ENCODE measurements around the gene CEP57L1.

CEP57L1 gene

DNA sequence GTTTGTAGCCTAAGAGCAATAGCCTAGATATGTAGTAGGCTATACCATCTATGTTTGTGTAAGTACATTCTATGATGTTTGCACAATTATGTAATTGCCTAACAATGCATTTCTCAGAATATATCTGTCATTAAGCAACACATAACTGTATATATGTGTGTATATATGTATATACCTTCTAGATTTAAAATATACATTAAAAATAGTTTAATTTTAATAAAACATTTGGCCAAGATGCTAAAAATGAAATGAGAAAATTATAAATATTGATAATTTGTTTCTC, 21.2 kb upstream of the CEP57L1 start:
- H3K9me3 ChIP-seq (ENCODE audit: insufficient read depth, low read length): no peaks in the 10 kb centered on the region
- H3K27me3 ChIP-seq (ENCODE audit: insufficient read depth, insufficient read length): no peaks in the 10 kb centered on the region
- H3K4me1 ChIP-seq (ENCODE audit: insufficient read depth, insufficient read length): no peaks in the 10 kb centered on the region
- no peaks in the 10 kb centered on the region for H3K36me3 ChIP-seq (ENCODE audit: insufficient read depth, insufficient read length, low read length)
- no peak overlapping the region for H3K9ac ChIP-seq (ENCODE audit: insufficient read length, low read depth)
- H3K4me3 ChIP-seq (ENCODE audit: insufficient read length, low read depth): no peak overlapping the region
- TF ChIP-seq SUZ12 (IDR thresholded peaks at IDR 0.05; ENCODE audit: extremely low read depth, insufficient read depth, insufficient read length) (no peak), ZNF274 (IDR thresholded peaks at IDR 0.05; ENCODE audit: low read depth, low read length) (no peak), YY1 (IDR thresholded peaks at IDR 0.05; ENCODE audit: insufficient read depth, insufficient read length) (no peak)
- DNase-seq (ENCODE audit: low read depth, low spot score): no peak

DNA sequence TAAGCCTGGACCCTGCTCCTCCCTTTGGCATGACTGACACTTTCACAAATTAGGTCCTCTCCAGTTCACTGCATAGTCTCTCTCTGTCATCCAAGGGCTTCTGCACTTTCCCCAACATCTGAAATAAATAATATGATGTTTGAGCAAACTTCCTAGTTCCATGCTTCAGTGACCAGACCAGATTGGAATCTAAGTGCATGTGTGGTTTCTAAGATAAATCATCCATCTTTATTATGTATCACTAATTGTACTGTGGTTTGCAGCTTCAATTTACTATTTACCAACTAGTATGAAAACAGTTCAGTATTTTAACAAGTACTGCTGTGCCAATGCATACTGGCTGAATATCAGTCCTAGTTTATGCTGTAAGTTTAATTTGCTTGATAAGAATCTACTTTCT, 19.4 kb upstream of the CEP57L1 start:
- H3K27me3 ChIP-seq (ENCODE audit: insufficient read depth, insufficient read length): no peaks in the 10 kb centered on the region
- no peaks in the 10 kb centered on the region for H3K36me3 ChIP-seq (ENCODE audit: insufficient read depth, insufficient read length, low read length)
- H3K9me3 ChIP-seq (ENCODE audit: insufficient read depth, low read length): no peaks in the 10 kb centered on the region
- no peak for TF ChIP-seq ZNF274 (IDR thresholded peaks at IDR 0.05; ENCODE audit: low read depth, low read length)
- TF ChIP-seq SUZ12 (IDR thresholded peaks at IDR 0.05; ENCODE audit: extremely low read depth, insufficient read depth, insufficient read length): no peak
- TF ChIP-seq YY1 (IDR thresholded peaks at IDR 0.05; ENCODE audit: insufficient read depth, insufficient read length): no peak
- H3K4me1 ChIP-seq (ENCODE audit: insufficient read depth, insufficient read length): no peaks in the 10 kb centered on the region
- no peak overlapping the region for H3K9ac ChIP-seq (ENCODE audit: insufficient read length, low read depth)
- DNase-seq (ENCODE audit: low read depth, low spot score): no peak
- no peak overlapping the region for H3K4me3 ChIP-seq (ENCODE audit: insufficient read length, low read depth)

DNA sequence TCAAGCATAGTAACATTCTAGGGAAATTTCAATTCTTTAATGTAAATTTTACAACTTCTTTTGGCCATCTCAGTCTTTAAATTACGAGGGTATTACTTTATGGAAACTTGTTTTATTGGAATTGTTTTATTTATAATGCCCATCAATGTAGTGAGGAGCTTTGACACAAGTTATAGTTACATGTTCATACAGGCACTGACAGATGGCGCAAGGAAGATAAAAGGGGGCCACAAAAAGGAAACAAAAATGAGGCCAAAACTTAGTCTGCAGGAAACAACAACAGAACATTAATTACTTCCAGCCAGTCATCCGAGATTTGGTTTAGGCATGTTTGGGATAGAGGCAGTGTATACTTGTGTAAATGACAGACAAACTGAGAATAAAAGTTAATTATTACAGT, 18.9 kb upstream of the CEP57L1 start:
- no peaks in the 10 kb centered on the region for H3K36me3 ChIP-seq (ENCODE audit: insufficient read depth, insufficient read length, low read length)
- no peaks in the 10 kb centered on the region for H3K27me3 ChIP-seq (ENCODE audit: insufficient read depth, insufficient read length)
- H3K4me3 ChIP-seq (ENCODE audit: insufficient read length, low read depth): no peak overlapping the region
- DNase-seq (ENCODE audit: low read depth, low spot score): no peak
- no peaks in the 10 kb centered on the region for H3K4me1 ChIP-seq (ENCODE audit: insufficient read depth, insufficient read length)
- TF ChIP-seq SUZ12 (IDR thresholded peaks at IDR 0.05; ENCODE audit: extremely low read depth, insufficient read depth, insufficient read length) (no peak), ZNF274 (IDR thresholded peaks at IDR 0.05; ENCODE audit: low read depth, low read length) (no peak), YY1 (IDR thresholded peaks at IDR 0.05; ENCODE audit: insufficient read depth, insufficient read length) (no peak)
- H3K9ac ChIP-seq (ENCODE audit: insufficient read length, low read depth): no peak overlapping the region
- no peaks in the 10 kb centered on the region for H3K9me3 ChIP-seq (ENCODE audit: insufficient read depth, low read length)

DNA sequence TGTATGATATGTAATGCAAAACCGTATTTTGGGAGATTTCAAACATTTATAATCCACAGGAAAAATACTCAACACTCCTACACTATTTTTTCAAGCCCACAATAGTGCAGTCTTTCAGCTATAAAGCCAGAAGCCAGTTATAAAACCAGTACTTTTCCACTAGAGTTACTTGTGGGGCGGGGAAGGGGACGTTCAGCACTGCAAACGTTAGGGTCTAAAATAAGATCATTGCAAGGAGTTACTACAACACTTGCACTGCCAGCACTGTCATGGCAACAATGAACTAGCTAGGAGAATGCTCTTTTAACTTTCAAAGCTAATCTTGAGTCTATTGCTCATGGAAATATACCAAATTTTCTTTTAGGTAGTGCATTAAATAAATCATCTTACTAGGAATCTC, 15.3 kb upstream of the CEP57L1 start:
- no peaks in the 10 kb centered on the region for H3K27me3 ChIP-seq (ENCODE audit: insufficient read depth, insufficient read length)
- no peak overlapping the region for H3K4me3 ChIP-seq (ENCODE audit: insufficient read length, low read depth)
- no peaks in the 10 kb centered on the region for H3K36me3 ChIP-seq (ENCODE audit: insufficient read depth, insufficient read length, low read length)
- DNase-seq (ENCODE audit: low read depth, low spot score): no peak
- no peak for TF ChIP-seq SUZ12 (IDR thresholded peaks at IDR 0.05; ENCODE audit: extremely low read depth, insufficient read depth, insufficient read length)
- TF ChIP-seq ZNF274 (IDR thresholded peaks at IDR 0.05; ENCODE audit: low read depth, low read length): no peak
- no peak for TF ChIP-seq YY1 (IDR thresholded peaks at IDR 0.05; ENCODE audit: insufficient read depth, insufficient read length)
- no peak overlapping the region for H3K9ac ChIP-seq (ENCODE audit: insufficient read length, low read depth)
- H3K4me1 ChIP-seq (ENCODE audit: insufficient read depth, insufficient read length): no peaks in the 10 kb centered on the region
- no peaks in the 10 kb centered on the region for H3K9me3 ChIP-seq (ENCODE audit: insufficient read depth, low read length)

DNA sequence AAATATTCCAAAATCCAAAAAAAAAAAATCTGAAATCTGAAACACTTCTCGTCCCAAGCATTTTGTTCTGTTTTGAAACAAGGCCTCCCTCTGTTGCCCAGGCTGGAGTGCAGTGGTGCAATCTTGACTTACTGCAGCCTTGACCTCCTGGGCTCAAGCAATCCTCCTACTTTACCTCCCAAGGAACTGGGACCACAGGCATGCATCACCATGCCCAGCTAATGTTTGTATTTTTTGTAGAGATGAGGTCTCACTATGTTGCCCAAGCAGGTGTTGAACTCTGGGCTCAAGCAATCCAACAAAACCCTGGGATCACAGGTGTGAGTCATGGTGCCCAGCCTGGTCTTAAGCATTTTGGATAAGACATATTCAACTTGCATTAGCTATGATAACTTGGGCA, 14.3 kb upstream of the CEP57L1 start:
- TF ChIP-seq SUZ12 (IDR thresholded peaks at IDR 0.05; ENCODE audit: extremely low read depth, insufficient read depth, insufficient read length) (no peak), ZNF274 (IDR thresholded peaks at IDR 0.05; ENCODE audit: low read depth, low read length) (no peak), YY1 (IDR thresholded peaks at IDR 0.05; ENCODE audit: insufficient read depth, insufficient read length) (no peak)
- Histone ChIP-seq H3K4me1 (ENCODE audit: insufficient read depth, insufficient read length) (no peaks in the 10 kb centered on the region), H3K36me3 (ENCODE audit: insufficient read depth, insufficient read length, low read length) (no peaks in the 10 kb centered on the region), H3K9me3 (ENCODE audit: insufficient read depth, low read length) (no peaks in the 10 kb centered on the region), H3K4me3 (ENCODE audit: insufficient read length, low read depth) (no peak overlapping the region), H3K9ac (ENCODE audit: insufficient read length, low read depth) (no peak overlapping the region), H3K27me3 (ENCODE audit: insufficient read depth, insufficient read length) (no peaks in the 10 kb centered on the region)
- no peak for DNase-seq (ENCODE audit: low read depth, low spot score)

DNA sequence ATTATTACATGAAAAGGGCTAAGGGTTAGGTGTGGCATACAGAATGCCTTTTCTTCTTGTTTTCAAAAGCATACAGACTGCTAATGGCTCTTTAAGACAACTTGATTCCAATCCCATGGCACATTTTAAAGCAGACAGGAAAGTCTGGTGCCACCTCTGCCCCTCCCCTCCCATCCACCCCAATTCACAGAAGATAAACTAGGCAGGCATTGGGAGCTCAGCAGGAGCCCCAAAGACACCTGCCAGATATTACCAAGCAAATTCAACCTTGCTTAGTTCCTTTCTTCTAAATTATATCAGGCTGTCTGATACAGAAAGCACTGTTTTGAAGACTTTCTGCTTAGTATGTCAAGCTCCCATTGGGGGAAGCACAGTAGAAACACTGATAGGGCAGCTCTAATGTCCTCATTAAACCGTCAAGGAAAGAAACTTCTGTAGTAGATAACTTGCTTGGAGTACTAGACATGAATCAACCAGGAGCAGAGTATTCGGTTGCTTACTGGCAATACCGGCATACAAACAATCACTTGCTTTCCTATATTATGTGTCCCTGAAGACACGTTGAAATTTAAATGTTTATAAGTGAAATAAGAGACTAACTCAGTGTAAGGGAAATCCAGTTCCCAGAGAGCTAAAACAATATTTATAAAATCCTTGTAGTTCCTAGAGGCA, 13.7 kb upstream of the CEP57L1 start:
- Histone ChIP-seq H3K4me3 (ENCODE audit: insufficient read length, low read depth) (no peak overlapping the region), H3K4me1 (ENCODE audit: insufficient read depth, insufficient read length) (no peaks in the 10 kb centered on the region)
- DNase-seq (ENCODE audit: low read depth, low spot score): no peak

DNA sequence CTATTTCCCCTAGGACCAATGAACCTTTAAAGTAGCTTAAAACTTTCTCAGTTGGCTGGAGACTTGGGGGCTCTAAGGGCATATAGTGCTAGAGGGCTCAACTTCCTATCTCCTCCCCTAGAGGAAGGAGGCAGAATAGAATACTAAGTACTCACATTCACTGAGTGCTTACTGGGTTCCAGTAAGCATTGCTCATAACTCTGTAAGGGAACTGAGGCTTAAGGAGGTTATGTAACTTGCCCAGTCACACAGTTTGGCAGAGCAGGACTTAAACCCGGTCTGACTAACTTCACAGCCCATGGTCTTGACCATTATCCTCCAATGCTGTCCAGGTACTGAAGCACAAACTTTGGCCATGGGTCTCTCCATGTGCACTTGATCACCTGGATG, 13.1 kb upstream of the CEP57L1 start:
- Histone ChIP-seq H3K4me3 (ENCODE audit: insufficient read length, low read depth) (no peak overlapping the region), H3K27me3 (ENCODE audit: insufficient read depth, insufficient read length) (no peaks in the 10 kb centered on the region), H3K9ac (ENCODE audit: insufficient read length, low read depth) (no peak overlapping the region), H3K4me1 (ENCODE audit: insufficient read depth, insufficient read length) (no peaks in the 10 kb centered on the region), H3K36me3 (ENCODE audit: insufficient read depth, insufficient read length, low read length) (no peaks in the 10 kb centered on the region), H3K9me3 (ENCODE audit: insufficient read depth, low read length) (no peaks in the 10 kb centered on the region)
- no peak for TF ChIP-seq SUZ12 (IDR thresholded peaks at IDR 0.05; ENCODE audit: extremely low read depth, insufficient read depth, insufficient read length)
- TF ChIP-seq ZNF274 (IDR thresholded peaks at IDR 0.05; ENCODE audit: low read depth, low read length): no peak
- no peak for TF ChIP-seq YY1 (IDR thresholded peaks at IDR 0.05; ENCODE audit: insufficient read depth, insufficient read length)
- DNase-seq (ENCODE audit: low read depth, low spot score): no peak

More for the DNA sequence above, 13.7 kb upstream of the CEP57L1 start:
- Histone ChIP-seq H3K9me3 (ENCODE audit: insufficient read depth, low read length) (no peaks in the 10 kb centered on the region), H3K36me3 (ENCODE audit: insufficient read depth, insufficient read length, low read length) (no peaks in the 10 kb centered on the region), H3K27me3 (ENCODE audit: insufficient read depth, insufficient read length) (no peaks in the 10 kb centered on the region), H3K9ac (ENCODE audit: insufficient read length, low read depth) (no peak overlapping the region)
- no peak for TF ChIP-seq SUZ12 (IDR thresholded peaks at IDR 0.05; ENCODE audit: extremely low read depth, insufficient read depth, insufficient read length)
- no peak for TF ChIP-seq YY1 (IDR thresholded peaks at IDR 0.05; ENCODE audit: insufficient read depth, insufficient read length)
- no peak for TF ChIP-seq ZNF274 (IDR thresholded peaks at IDR 0.05; ENCODE audit: low read depth, low read length)
